Neural cell (in vitro differentiated cells): ENCODE data around the gene INTS14. TPM values are rescaled to one million over a fixed set of nuclear protein-coding genes. Genes with fewer than 3 reads are reported as not detected.

Experiments
- H2AFZ ChIP-seq: fragments of 200-600, 300-800 bp; sonication (generic), shearing (Covaris generic); 2 replicates; pipeline ENCODE4 v1.6.0; 2014; ENCODE audit warnings: low read depth, mild to moderate bottlenecking, antibody characterized with exemption, low read length, moderate library complexity
- H3F3A ChIP-seq: fragments of 200-600 bp; shearing (Covaris generic); 2 replicates; pipeline ENCODE4 v1.6.1; 2016; ENCODE audit warnings: mild to moderate bottlenecking, moderate library complexity, mixed read lengths, antibody characterized with exemption, low read length; ENCODE audit not compliant: insufficient read depth, poor library complexity, severe bottlenecking
- H3K27ac ChIP-seq: fragments of 200-600, 300-800 bp; sonication (generic), shearing (Covaris generic); 2 replicates; pipeline ENCODE4 v1.5.1; 2014; ENCODE audit warnings: mild to moderate bottlenecking, low read length, moderate library complexity
- H3K27me3 ChIP-seq: fragments of 300-800, 200-600 bp; sonication (generic), shearing (Covaris generic); 2 replicates; pipeline ENCODE4 v1.6.0; 2014; ENCODE audit warnings: mild to moderate bottlenecking, low read depth, low read length, moderate library complexity; ENCODE audit not compliant: insufficient read depth
- H3K36me3 ChIP-seq: fragments of 300-800, 200-600 bp; sonication (generic), shearing (Covaris generic); 2 replicates; pipeline ENCODE4 v1.5.1; 2014; ENCODE audit warnings: mild to moderate bottlenecking, antibody characterized with exemption, low read length, moderate library complexity; ENCODE audit not compliant: insufficient read depth
- H3K4me2 ChIP-seq: fragments of 300-800, 200-600 bp; sonication (generic), shearing (Covaris generic); 2 replicates; pipeline ENCODE4 v1.6.0; 2014; ENCODE audit warnings: mild to moderate bottlenecking, low read length
- H3K4me3 ChIP-seq: fragments of 300-800, 200-600 bp; sonication (generic), shearing (Covaris generic); 2 replicates; pipeline ENCODE4 v1.5.1; 2014; ENCODE audit warnings: mild to moderate bottlenecking, low read length, moderate library complexity
- H3K79me2 ChIP-seq: fragments of 200-600 bp; shearing (Covaris generic); replicated peaks from 2 replicates; pipeline ENCODE4 v1.6.0; 2014; ENCODE audit warnings: mild to moderate bottlenecking, low read length, moderate library complexity; ENCODE audit not compliant: insufficient read depth
- H3K9ac ChIP-seq: fragments of 300-800, 200-600 bp; sonication (generic), shearing (Covaris generic); 2 replicates; pipeline ENCODE4 v1.6.1; 2016; ENCODE audit warnings: mild to moderate bottlenecking, low read length, mixed read lengths
- H3K9me2 ChIP-seq: fragments of 200-600 bp; shearing (Covaris generic); 2 replicates; pipeline ENCODE4 v1.6.1; 2016; ENCODE audit warnings: mild to moderate bottlenecking, low read length, mixed read lengths; ENCODE audit not compliant: insufficient read depth
- H3K9me3 ChIP-seq: fragments of 200-600, 300-800 bp; sonication (generic), shearing (Covaris generic); 2 replicates; pipeline ENCODE4 v1.6.1; 2016; ENCODE audit warnings: mild to moderate bottlenecking, mixed run types, low read length, moderate library complexity, mixed read lengths
- H4K20me1 ChIP-seq: fragments of 200-600 bp; shearing (Covaris generic); 2 replicates; pipeline ENCODE4 v1.6.1; 2016; ENCODE audit warnings: mild to moderate bottlenecking, mixed run types; ENCODE audit not compliant: insufficient read depth
- CTCF ChIP-seq: fragments of 450-650 bp; IDR thresholded peaks from 2 replicates; pipeline ENCODE4 v1.5.1; 2014; ENCODE audit warnings: antibody characterized with exemption, mild to moderate bottlenecking, moderate library complexity; ENCODE audit not compliant: poor library complexity, severe bottlenecking
- EP300 ChIP-seq: fragments of 450-650 bp; conservative IDR thresholded peaks from 2 replicates; pipeline ENCODE4 v1.6.1; 2014; ENCODE audit warnings: antibody characterized with exemption, mild to moderate bottlenecking, moderate library complexity; ENCODE audit not compliant: poor library complexity, severe bottlenecking
- EZH2 ChIP-seq: fragments of 200-600, 300-800 bp; shearing (Covaris generic), sonication (generic); IDR thresholded peaks from 2 replicates; pipeline ENCODE4 v1.6.1; 2014; ENCODE audit warnings: antibody characterized with exemption, low read length, borderline replicate concordance, mild to moderate bottlenecking; ENCODE audit not compliant: insufficient read depth, poor library complexity, severe bottlenecking
- MXI1 ChIP-seq: fragments of 450-650 bp; conservative IDR thresholded peaks from 2 replicates; pipeline ENCODE4 v1.6.1; 2014; ENCODE audit warnings: antibody characterized with exemption, mild to moderate bottlenecking; ENCODE audit not compliant: poor library complexity, severe bottlenecking
- POLR2AphosphoS5 ChIP-seq: IDR thresholded peaks from 2 replicates; pipeline ENCODE4 v1.6.1; 2012
- RAD21 ChIP-seq: fragments of 450-650 bp; conservative IDR thresholded peaks from 2 replicates; pipeline ENCODE4 v1.6.1; 2014; ENCODE audit warnings: antibody characterized with exemption, mild to moderate bottlenecking, moderate library complexity
- SMC3 ChIP-seq: fragments of 450-650 bp; conservative IDR thresholded peaks from 2 replicates; pipeline ENCODE4 v1.6.1; 2014; ENCODE audit warnings: antibody characterized with exemption, mild to moderate bottlenecking, moderate library complexity; ENCODE audit not compliant: poor library complexity
- TAF1 ChIP-seq: IDR thresholded peaks from 2 replicates; pipeline ENCODE4 v1.6.1; 2012; ENCODE audit warnings: low read depth
- polyA plus RNA-seq: library from polyadenylated mRNA; depleted of rRNA; stranded (reverse); fragments of >200 nt; gene quantifications from 2 replicates; pipeline ENCODE4 v1.2.3, GENCODE V29; 2014
- TF ChIP-seq, protein P1 (sequence below): IDR thresholded peaks from 2 replicates; pipeline ENCODE4 v1.6.1; 2012; ENCODE audit warnings: borderline replicate concordance

INTS14 gene
- polyA plus RNA-seq, 1 donor from 2014 or later: 49.7 TPM

GRCh38 chr15:65650312-65651041, 39.5 kb upstream of the INTS14 start:
- TF ChIP-seq CTCF (no peak), MXI1 (no peak), EZH2 (no peak), RAD21 (no peak), EP300 (no peak), TAF1 (no peak), POLR2AphosphoS5 (no peak), SMC3 (no peak)
- TF ChIP-seq, protein P1, sequence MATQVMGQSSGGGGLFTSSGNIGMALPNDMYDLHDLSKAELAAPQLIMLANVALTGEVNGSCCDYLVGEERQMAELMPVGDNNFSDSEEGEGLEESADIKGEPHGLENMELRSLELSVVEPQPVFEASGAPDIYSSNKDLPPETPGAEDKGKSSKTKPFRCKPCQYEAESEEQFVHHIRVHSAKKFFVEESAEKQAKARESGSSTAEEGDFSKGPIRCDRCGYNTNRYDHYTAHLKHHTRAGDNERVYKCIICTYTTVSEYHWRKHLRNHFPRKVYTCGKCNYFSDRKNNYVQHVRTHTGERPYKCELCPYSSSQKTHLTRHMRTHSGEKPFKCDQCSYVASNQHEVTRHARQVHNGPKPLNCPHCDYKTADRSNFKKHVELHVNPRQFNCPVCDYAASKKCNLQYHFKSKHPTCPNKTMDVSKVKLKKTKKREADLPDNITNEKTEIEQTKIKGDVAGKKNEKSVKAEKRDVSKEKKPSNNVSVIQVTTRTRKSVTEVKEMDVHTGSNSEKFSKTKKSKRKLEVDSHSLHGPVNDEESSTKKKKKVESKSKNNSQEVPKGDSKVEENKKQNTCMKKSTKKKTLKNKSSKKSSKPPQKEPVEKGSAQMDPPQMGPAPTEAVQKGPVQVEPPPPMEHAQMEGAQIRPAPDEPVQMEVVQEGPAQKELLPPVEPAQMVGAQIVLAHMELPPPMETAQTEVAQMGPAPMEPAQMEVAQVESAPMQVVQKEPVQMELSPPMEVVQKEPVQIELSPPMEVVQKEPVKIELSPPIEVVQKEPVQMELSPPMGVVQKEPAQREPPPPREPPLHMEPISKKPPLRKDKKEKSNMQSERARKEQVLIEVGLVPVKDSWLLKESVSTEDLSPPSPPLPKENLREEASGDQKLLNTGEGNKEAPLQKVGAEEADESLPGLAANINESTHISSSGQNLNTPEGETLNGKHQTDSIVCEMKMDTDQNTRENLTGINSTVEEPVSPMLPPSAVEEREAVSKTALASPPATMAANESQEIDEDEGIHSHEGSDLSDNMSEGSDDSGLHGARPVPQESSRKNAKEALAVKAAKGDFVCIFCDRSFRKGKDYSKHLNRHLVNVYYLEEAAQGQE: no peak
- H3K9ac ChIP-seq: no peak overlapping the region
- no peaks in the 10 kb centered on the region for H3K27me3 ChIP-seq

DNA sequence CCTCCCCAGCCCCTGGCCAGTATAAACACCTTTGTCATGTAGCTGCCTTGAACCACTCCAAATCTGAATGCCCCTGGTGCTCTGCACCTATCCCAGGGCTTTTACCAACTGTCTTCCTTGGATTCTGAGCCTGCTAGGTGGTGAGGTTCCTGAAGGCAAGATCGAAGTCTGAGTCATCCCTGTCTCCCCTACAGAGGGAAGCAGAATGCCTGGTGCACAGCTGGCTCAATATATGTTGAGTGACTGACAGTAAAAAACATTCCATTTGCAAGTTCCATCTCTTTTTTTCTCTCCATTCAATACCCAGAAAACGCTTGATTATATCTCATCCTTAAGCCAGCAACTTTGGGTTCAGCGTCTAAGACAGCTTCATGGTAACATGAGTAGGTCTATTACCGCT, 35.6 kb upstream of the INTS14 start:
- TF ChIP-seq EP300: no peak
- TF ChIP-seq, protein P1: no peak
- TF ChIP-seq POLR2AphosphoS5: no peak
- no peak for TF ChIP-seq EZH2
- no peak for TF ChIP-seq TAF1
- TF ChIP-seq CTCF: no peak
- TF ChIP-seq MXI1: no peak
- TF ChIP-seq RAD21: no peak
- TF ChIP-seq SMC3: no peak
- Histone ChIP-seq H3F3A (no peaks in the 10 kb centered on the region), H3K9ac (no peak overlapping the region)

More at GRCh38 chr15:65650312-65651041, 39.5 kb upstream of the INTS14 start:
- Histone ChIP-seq H3F3A (no peaks in the 10 kb centered on the region), H3K9me3 (no peaks in the 10 kb centered on the region), H3K9me2 (no peaks in the 10 kb centered on the region), H4K20me1 (no peaks in the 10 kb centered on the region), H3K36me3 (no peaks in the 10 kb centered on the region), H3K79me2 (no peaks in the 10 kb centered on the region), H3K4me3 (no peak overlapping the region), H3K4me2 (no peak overlapping the region), H2AFZ (no peak overlapping the region), H3K27ac (no peak overlapping the region)

More for the DNA sequence above, 35.6 kb upstream of the INTS14 start:
- H3K27me3 ChIP-seq: no peaks in the 10 kb centered on the region
- H2AFZ ChIP-seq: no peak overlapping the region
- no peak overlapping the region for H3K27ac ChIP-seq
- no peaks in the 10 kb centered on the region for H3K9me3 ChIP-seq
- H3K79me2 ChIP-seq: no peaks in the 10 kb centered on the region
- no peaks in the 10 kb centered on the region for H3K36me3 ChIP-seq
- no peaks in the 10 kb centered on the region for H4K20me1 ChIP-seq
- no peaks in the 10 kb centered on the region for H3K9me2 ChIP-seq
- no peak overlapping the region for H3K4me2 ChIP-seq
- no peak overlapping the region for H3K4me3 ChIP-seq
